HEK293T (cell line): ENCODE data around the gene RABL6.

ENCODE experiments used
- BHLHE40 ChIP-seq: fragments of 450-650 bp; IDR thresholded peaks from 2 replicates; pipeline ENCODE4 v1.6.1; 2016; ENCODE audit warnings: mild to moderate bottlenecking, moderate library complexity, borderline replicate concordance
- CTBP1 ChIP-seq: fragments of 450-650 bp; IDR thresholded peaks from 2 replicates; pipeline ENCODE4 v1.6.1; 2016; ENCODE audit warnings: borderline replicate concordance
- FOXA1 ChIP-seq: fragments of 450-650 bp; IDR thresholded peaks from 2 replicates; pipeline ENCODE4 v1.6.1; 2016; ENCODE audit warnings: mild to moderate bottlenecking
- FOXK2 ChIP-seq: fragments of 450-650 bp; IDR thresholded peaks from 2 replicates; pipeline ENCODE4 v1.6.1; 2016; ENCODE audit warnings: mild to moderate bottlenecking
- FOXM1 ChIP-seq: fragments of 450-650 bp; IDR thresholded peaks from 2 replicates; pipeline ENCODE4 v1.6.1; 2017; ENCODE audit warnings: mild to moderate bottlenecking, borderline replicate concordance
- HDGF ChIP-seq: fragments of 450-650 bp; IDR thresholded peaks from 2 replicates; pipeline ENCODE4 v1.6.1; 2017; ENCODE audit warnings: antibody characterized with exemption, borderline replicate concordance
- NFRKB ChIP-seq: fragments of 450-650 bp; IDR thresholded peaks from 2 replicates; pipeline ENCODE4 v1.6.1; 2016; ENCODE audit warnings: mild to moderate bottlenecking, moderate library complexity
- PKNOX1 ChIP-seq: fragments of 450-650 bp; IDR thresholded peaks from 2 replicates; pipeline ENCODE4 v1.6.1; 2016
- TARDBP ChIP-seq: fragments of 450-650 bp; IDR thresholded peaks from 2 replicates; pipeline ENCODE4 v1.6.1; 2016

DNA sequence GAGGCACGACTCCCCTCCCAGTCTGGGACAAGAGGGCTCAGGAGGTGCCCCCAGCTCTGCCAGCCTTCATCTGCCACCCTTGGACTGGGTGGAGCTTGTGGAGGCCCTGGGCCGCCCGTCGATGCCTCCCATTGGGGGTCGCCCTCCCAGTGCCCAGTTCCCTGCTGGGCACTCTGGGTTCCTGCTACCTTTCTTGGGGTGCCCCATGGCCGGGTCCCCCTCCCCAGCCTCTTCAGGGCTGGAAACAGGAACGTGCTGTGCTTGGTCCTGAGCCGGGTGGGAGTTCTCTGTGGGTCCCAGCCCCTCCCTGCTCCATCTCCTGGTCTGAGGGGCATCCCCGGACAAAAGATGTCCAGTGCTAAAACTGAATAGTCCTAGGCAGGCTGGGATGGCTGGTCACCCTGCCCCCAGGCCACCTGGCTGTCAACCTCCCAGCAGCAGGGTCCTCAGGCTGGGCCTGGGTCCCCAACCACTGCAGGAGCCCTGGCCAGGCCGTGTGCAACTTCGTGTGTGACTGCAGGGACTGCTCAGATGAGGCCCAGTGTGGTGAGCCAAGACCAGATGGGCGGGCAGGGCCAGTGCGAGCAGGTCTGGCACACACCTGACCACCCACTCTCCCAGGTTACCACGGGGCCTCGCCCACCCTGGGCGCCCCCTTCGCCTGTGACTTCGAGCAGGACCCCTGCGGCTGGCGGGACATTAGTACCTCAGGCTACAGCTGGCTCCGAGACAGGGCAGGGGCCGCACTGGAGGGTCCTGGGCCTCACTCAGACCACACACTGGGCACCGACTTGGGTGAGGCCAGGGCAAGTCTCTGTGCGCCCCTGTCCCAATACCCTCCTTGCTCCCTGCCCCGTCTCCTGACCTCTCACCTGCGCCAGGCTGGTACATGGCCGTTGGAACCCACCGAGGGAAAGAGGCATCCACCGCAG, 45.2 kb downstream of the RABL6 start:
- TF ChIP-seq FOXM1, result no peak
- no peak for TF ChIP-seq PKNOX1
- TF ChIP-seq FOXA1, result no peak
- TF ChIP-seq BHLHE40, result no peak
- TF ChIP-seq FOXK2, result no peak
- no peak for TF ChIP-seq HDGF
- no peak for TF ChIP-seq CTBP1
- TF ChIP-seq NFRKB, result no peak
- no peak for TF ChIP-seq TARDBP
